Pulmonary artery endothelial cell (primary cell): ENCODE results near the gene MRPL23. TPM values are rescaled to one million over a fixed set of nuclear protein-coding genes. Genes with fewer than 3 reads are reported as not detected.

Experiments
- DNase-seq: peaks from one replicate; pipeline ENCODE4 v3.0.0-alpha.2; 2011; ENCODE audit warnings: low read depth, low spot score
- total RNA-seq: library from RNA; depleted of rRNA; stranded (reverse); fragments of >200 nt; gene quantifications from 2 replicates; pipeline ENCODE4 v1.2.3, GENCODE V29; 2014

Gene MRPL23
- total RNA-seq, result 3.5 and 58.7 TPM in 2 replicates

- DNase-seq, result no peak
These were observed at the start of gene MRPL23 for GRCh38 chr11:1946812-1947484. Gene MRPL23, plus strand, starts transcription at chr11:1947332. Its CDS starts 31 bp downstream, at chr11:1947363.

- no peak for DNase-seq
These were observed 48.0 kb upstream of the MRPL23 start for GRCh38 chr11:1899090-1899489.

- DNase-seq, result no peak
These were observed 47.4 kb upstream of the MRPL23 start for GRCh38 chr11:1899686-1900085.

- DNase-seq, result no peak
These were observed 41.0 kb upstream of the MRPL23 start for GRCh38 chr11:1906181-1906580.

- DNase-seq, result no peak
These were observed 40.3 kb upstream of the MRPL23 start for GRCh38 chr11:1906611-1907423.

- DNase-seq, result peak; percentile 61
These were observed 38.5 kb upstream of the MRPL23 start for GRCh38 chr11:1908618-1909017.

GRCh38 chr11:1909524-1909923, 37.6 kb upstream of the MRPL23 start:
- DNase-seq, result no peak

GRCh38 chr11:1912289-1912878, 34.7 kb upstream of the MRPL23 start:
- no peak for DNase-seq

- no peak for DNase-seq
These were observed 33.7 kb upstream of the MRPL23 start for GRCh38 chr11:1913271-1914060.

- DNase-seq, result no peak
These were observed 31.4 kb upstream of the MRPL23 start for GRCh38 chr11:1915795-1916131.

GRCh38 chr11:1916132-1916985, 30.8 kb upstream of the MRPL23 start:
- no peak for DNase-seq

GRCh38 chr11:1916986-1917522, 30.1 kb upstream of the MRPL23 start:
- DNase-seq, result no peak

- DNase-seq, result no peak
These were observed 29.4 kb upstream of the MRPL23 start for GRCh38 chr11:1917523-1918435.

- DNase-seq, result no peak
These were observed 28.5 kb upstream of the MRPL23 start for GRCh38 chr11:1918436-1919315.

GRCh38 chr11:1919391-1920127, 27.6 kb upstream of the MRPL23 start, which contains the start of gene TNNT3:
Gene TNNT3, plus strand, starts transcription at chr11:1919703. Its CDS starts 3,172 bp downstream, at chr11:1922875.
- DNase-seq, result no peak

- DNase-seq, result no peak
These were observed 26.8 kb upstream of the MRPL23 start for GRCh38 chr11:1920128-1920908.
